T-helper 1 cell treated with Interleukin-12 subunit alpha and Interleukin-12 subunit beta and Interleukin-4 antibody, amounts not matched to agents 30 μg/mL and 1 μg/mL, for 36 hours (primary cell): Measurements from ENCODE around the gene SLC25A26.

Source experiments
- H3K27ac Mint-ChIP-seq: one replicate; pipeline ENCODE4 v1.8.0; 2021; ENCODE audit warnings: mild to moderate bottlenecking, mixed read lengths
- H3K27me3 Mint-ChIP-seq: one replicate; pipeline ENCODE4 v1.8.0; 2021; ENCODE audit warnings: low read depth, mixed read lengths
- H3K36me3 Mint-ChIP-seq: one replicate; pipeline ENCODE4 v1.8.0; 2021; ENCODE audit warnings: low read depth, mixed read lengths
- H3K4me1 Mint-ChIP-seq: one replicate; pipeline ENCODE4 v1.8.0; 2021; ENCODE audit warnings: low read depth, mixed read lengths
- H3K4me3 Mint-ChIP-seq: one replicate; pipeline ENCODE4 v1.8.0; 2021; ENCODE audit warnings: mild to moderate bottlenecking, moderate library complexity, mixed read lengths
- H3K9me3 Mint-ChIP-seq: one replicate; pipeline ENCODE4 v1.8.0; 2021; ENCODE audit warnings: mixed read lengths

Gene SLC25A26

GRCh38 chr3:66370179-66370578 is 149.4 kb downstream of the SLC25A26 start:
- no peaks in the 10 kb centered on the region for H3K4me1 Mint-ChIP-seq
- H3K9me3 Mint-ChIP-seq = no peaks in the 10 kb centered on the region
- H3K27me3 Mint-ChIP-seq = no peaks in the 10 kb centered on the region
- H3K27ac Mint-ChIP-seq = no peak overlapping the region
- no peaks in the 10 kb centered on the region for H3K36me3 Mint-ChIP-seq
- H3K4me3 Mint-ChIP-seq = no peak overlapping the region

GRCh38 chr3:66371432-66371831 is 150.6 kb downstream of the SLC25A26 start:
- H3K36me3 Mint-ChIP-seq = peaks cover 5% of the 10 kb centered on the region
- H3K9me3 Mint-ChIP-seq = no peaks in the 10 kb centered on the region
- H3K4me1 Mint-ChIP-seq = no peaks in the 10 kb centered on the region
- no peaks in the 10 kb centered on the region for H3K27me3 Mint-ChIP-seq
- no peak overlapping the region for H3K27ac Mint-ChIP-seq
- H3K4me3 Mint-ChIP-seq = no peak overlapping the region

GRCh38 chr3:66372681-66373350 is 152.0 kb downstream of the SLC25A26 start:
- H3K4me1 Mint-ChIP-seq = peaks cover 3% of the 10 kb centered on the region
- no peaks in the 10 kb centered on the region for H3K27me3 Mint-ChIP-seq
- H3K27ac Mint-ChIP-seq = no peak overlapping the region
- H3K4me3 Mint-ChIP-seq = no peak overlapping the region
- no peaks in the 10 kb centered on the region for H3K9me3 Mint-ChIP-seq
- H3K36me3 Mint-ChIP-seq = peaks cover 15% of the 10 kb centered on the region

- H3K27ac Mint-ChIP-seq = no peak overlapping the region
- H3K27me3 Mint-ChIP-seq = no peaks in the 10 kb centered on the region
- H3K36me3 Mint-ChIP-seq = peaks cover 43% of the 10 kb centered on the region
- no peak overlapping the region for H3K4me3 Mint-ChIP-seq
- peaks cover 11% of the 10 kb centered on the region for H3K4me1 Mint-ChIP-seq
- H3K9me3 Mint-ChIP-seq = no peaks in the 10 kb centered on the region
These were observed 155.8 kb downstream of the SLC25A26 start for GRCh38 chr3:66376568-66376967.

- Mint-ChIP-seq H3K9me3 (no peaks in the 10 kb centered on the region), H3K36me3 (peaks cover 50% of the 10 kb centered on the region), H3K4me3 (no peak overlapping the region), H3K27me3 (no peaks in the 10 kb centered on the region), H3K27ac (peak overlapping the region; percentile 72), H3K4me1 (peaks cover 11% of the 10 kb centered on the region)
These were observed 157.0 kb downstream of the SLC25A26 start for GRCh38 chr3:66377800-66378199.

- Mint-ChIP-seq H3K4me1 (peaks cover 11% of the 10 kb centered on the region), H3K9me3 (no peaks in the 10 kb centered on the region), H3K27me3 (no peaks in the 10 kb centered on the region), H3K36me3 (peaks cover 51% of the 10 kb centered on the region), H3K27ac (peak overlapping the region; percentile 72), H3K4me3 (no peak overlapping the region)
These were observed 157.5 kb downstream of the SLC25A26 start for GRCh38 chr3:66378256-66378655.

GRCh38 chr3:66379565-66379964 is 158.8 kb downstream of the SLC25A26 start:
- Mint-ChIP-seq H3K36me3 (peaks cover 64% of the 10 kb centered on the region), H3K9me3 (no peaks in the 10 kb centered on the region), H3K27me3 (no peaks in the 10 kb centered on the region), H3K4me3 (no peak overlapping the region), H3K27ac (peak overlapping the region; percentile 45), H3K4me1 (peaks cover 11% of the 10 kb centered on the region)

GRCh38 chr3:66380200-66380932 is 159.6 kb downstream of the SLC25A26 start:
- Mint-ChIP-seq H3K4me3 (no peak overlapping the region), H3K4me1 (peaks cover 11% of the 10 kb centered on the region), H3K9me3 (no peaks in the 10 kb centered on the region), H3K27ac (no peak overlapping the region), H3K27me3 (no peaks in the 10 kb centered on the region), H3K36me3 (peaks cover 72% of the 10 kb centered on the region)

GRCh38 chr3:66381626-66382025 is 160.8 kb downstream of the SLC25A26 start:
- Mint-ChIP-seq H3K9me3 (no peaks in the 10 kb centered on the region), H3K27ac (no peak overlapping the region), H3K4me3 (no peak overlapping the region), H3K36me3 (peaks cover 77% of the 10 kb centered on the region), H3K4me1 (peaks cover 13% of the 10 kb centered on the region), H3K27me3 (no peaks in the 10 kb centered on the region)

GRCh38 chr3:66382142-66382541 is 161.3 kb downstream of the SLC25A26 start:
- Mint-ChIP-seq H3K36me3 (peaks cover 79% of the 10 kb centered on the region), H3K9me3 (no peaks in the 10 kb centered on the region), H3K27me3 (no peaks in the 10 kb centered on the region), H3K27ac (no peak overlapping the region), H3K4me1 (peaks cover 17% of the 10 kb centered on the region), H3K4me3 (no peak overlapping the region)

- H3K4me1 Mint-ChIP-seq = peaks cover 15% of the 10 kb centered on the region
- H3K9me3 Mint-ChIP-seq = no peaks in the 10 kb centered on the region
- no peaks in the 10 kb centered on the region for H3K27me3 Mint-ChIP-seq
- H3K27ac Mint-ChIP-seq = no peak overlapping the region
- no peak overlapping the region for H3K4me3 Mint-ChIP-seq
- peaks cover 76% of the 10 kb centered on the region for H3K36me3 Mint-ChIP-seq
These were observed 162.2 kb downstream of the SLC25A26 start for GRCh38 chr3:66383023-66383422.

GRCh38 chr3:66383998-66384745 is 163.4 kb downstream of the SLC25A26 start:
- H3K9me3 Mint-ChIP-seq = no peaks in the 10 kb centered on the region
- H3K27me3 Mint-ChIP-seq = no peaks in the 10 kb centered on the region
- H3K4me1 Mint-ChIP-seq = peaks cover 17% of the 10 kb centered on the region
- no peak overlapping the region for H3K27ac Mint-ChIP-seq
- no peak overlapping the region for H3K4me3 Mint-ChIP-seq
- H3K36me3 Mint-ChIP-seq = peaks cover 76% of the 10 kb centered on the region

- H3K27me3 Mint-ChIP-seq = no peaks in the 10 kb centered on the region
- no peaks in the 10 kb centered on the region for H3K9me3 Mint-ChIP-seq
- H3K27ac Mint-ChIP-seq = no peak overlapping the region
- peaks cover 17% of the 10 kb centered on the region for H3K4me1 Mint-ChIP-seq
- H3K36me3 Mint-ChIP-seq = peaks cover 69% of the 10 kb centered on the region
- H3K4me3 Mint-ChIP-seq = no peak overlapping the region
These were observed 164.3 kb downstream of the SLC25A26 start for GRCh38 chr3:66385066-66385465.

GRCh38 chr3:66386011-66386924 is 165.5 kb downstream of the SLC25A26 start:
- H3K9me3 Mint-ChIP-seq = no peaks in the 10 kb centered on the region
- H3K4me1 Mint-ChIP-seq = peaks cover 17% of the 10 kb centered on the region
- no peak overlapping the region for H3K4me3 Mint-ChIP-seq
- no peak overlapping the region for H3K27ac Mint-ChIP-seq
- peaks cover 64% of the 10 kb centered on the region for H3K36me3 Mint-ChIP-seq
- no peaks in the 10 kb centered on the region for H3K27me3 Mint-ChIP-seq
